ENCODE data around the gene CBL. TPM values are rescaled to one million over a fixed set of nuclear protein-coding genes. Genes with fewer than 3 reads are reported as not detected.

CBL gene
- total and polyA plus RNA-seq, 2 experiments from 2014 or later, result 31.6 to 67.6 TPM

DNA sequence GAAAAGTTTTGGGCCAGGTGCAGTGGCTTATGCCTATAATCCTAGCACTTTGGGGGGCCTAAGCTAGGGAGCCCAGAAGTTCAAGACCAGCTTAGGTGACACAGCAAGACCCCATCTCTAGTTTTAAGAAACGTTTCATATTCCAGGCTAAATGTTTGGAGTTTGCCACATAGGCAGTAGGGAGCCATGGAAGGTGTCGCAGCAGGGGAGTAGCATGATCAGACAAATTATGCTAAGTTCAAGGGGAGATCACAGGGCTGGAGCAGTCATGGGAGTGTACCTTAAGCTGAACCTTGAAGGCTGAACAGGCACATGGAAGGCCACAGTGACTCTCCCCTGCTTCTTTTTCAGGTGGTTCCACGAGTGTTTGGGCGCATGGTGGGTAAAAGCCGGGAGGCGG lies 26.8 kb upstream of the CBL start:
- Mint-ChIP-seq H3K27me3 (ENCODE audit: insufficient read depth, low read depth, poor library complexity) (peaks cover 13% of the 10 kb centered on the region), H3K4me3 (no peak overlapping the region), H3K36me3 (ENCODE audit: low read depth) (no peaks in the 10 kb centered on the region; the same call in 2 of the 3 replicates), H3K9me3 (no peaks in the 10 kb centered on the region), H3K4me1 (no peaks in the 10 kb centered on the region; the same call in 1 of the 3 replicates), H3K27ac (no peak overlapping the region)
- H3F3A ChIP-seq (replicated peaks; ENCODE audit: low read depth), result no peaks in the 10 kb centered on the region
- DNase-seq (ENCODE audit: low spot score) (no peak), ATAC-seq (no peak)
- H3K4me2 ChIP-seq, result no peak overlapping the region
- no peaks in the 10 kb centered on the region for H3K9me2 ChIP-seq (ENCODE audit: insufficient read depth)
- H3K36me3 ChIP-seq (ENCODE audit: insufficient read depth), result no peaks in the 10 kb centered on the region
- TF ChIP-seq, protein P1, sequence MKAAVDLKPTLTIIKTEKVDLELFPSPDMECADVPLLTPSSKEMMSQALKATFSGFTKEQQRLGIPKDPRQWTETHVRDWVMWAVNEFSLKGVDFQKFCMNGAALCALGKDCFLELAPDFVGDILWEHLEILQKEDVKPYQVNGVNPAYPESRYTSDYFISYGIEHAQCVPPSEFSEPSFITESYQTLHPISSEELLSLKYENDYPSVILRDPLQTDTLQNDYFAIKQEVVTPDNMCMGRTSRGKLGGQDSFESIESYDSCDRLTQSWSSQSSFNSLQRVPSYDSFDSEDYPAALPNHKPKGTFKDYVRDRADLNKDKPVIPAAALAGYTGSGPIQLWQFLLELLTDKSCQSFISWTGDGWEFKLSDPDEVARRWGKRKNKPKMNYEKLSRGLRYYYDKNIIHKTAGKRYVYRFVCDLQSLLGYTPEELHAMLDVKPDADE (IDR thresholded peaks at IDR 0.05), result no peak
- TF ChIP-seq POLR2AphosphoS5 (IDR thresholded peaks at IDR 0.05; ENCODE audit: low read depth), result no peak
- no peak for TF ChIP-seq NANOG (IDR thresholded peaks at IDR 0.05; ENCODE audit: borderline replicate concordance)
- no peak for TF ChIP-seq ZNF331 (CRISPR knock-in tag; IDR thresholded peaks at IDR 0.05; ENCODE audit: low read depth)
- no peak for TF ChIP-seq EZH2 (IDR thresholded peaks at IDR 0.05; ENCODE audit: low read depth, unreplicated experiment)
- TF ChIP-seq CREB1 (CRISPR knock-in tag; IDR thresholded peaks at IDR 0.05; ENCODE audit: low read depth), result no peak
- TF ChIP-seq, protein P2, sequence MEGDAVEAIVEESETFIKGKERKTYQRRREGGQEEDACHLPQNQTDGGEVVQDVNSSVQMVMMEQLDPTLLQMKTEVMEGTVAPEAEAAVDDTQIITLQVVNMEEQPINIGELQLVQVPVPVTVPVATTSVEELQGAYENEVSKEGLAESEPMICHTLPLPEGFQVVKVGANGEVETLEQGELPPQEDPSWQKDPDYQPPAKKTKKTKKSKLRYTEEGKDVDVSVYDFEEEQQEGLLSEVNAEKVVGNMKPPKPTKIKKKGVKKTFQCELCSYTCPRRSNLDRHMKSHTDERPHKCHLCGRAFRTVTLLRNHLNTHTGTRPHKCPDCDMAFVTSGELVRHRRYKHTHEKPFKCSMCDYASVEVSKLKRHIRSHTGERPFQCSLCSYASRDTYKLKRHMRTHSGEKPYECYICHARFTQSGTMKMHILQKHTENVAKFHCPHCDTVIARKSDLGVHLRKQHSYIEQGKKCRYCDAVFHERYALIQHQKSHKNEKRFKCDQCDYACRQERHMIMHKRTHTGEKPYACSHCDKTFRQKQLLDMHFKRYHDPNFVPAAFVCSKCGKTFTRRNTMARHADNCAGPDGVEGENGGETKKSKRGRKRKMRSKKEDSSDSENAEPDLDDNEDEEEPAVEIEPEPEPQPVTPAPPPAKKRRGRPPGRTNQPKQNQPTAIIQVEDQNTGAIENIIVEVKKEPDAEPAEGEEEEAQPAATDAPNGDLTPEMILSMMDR (conservative IDR thresholded peaks at IDR 0.05; ENCODE audit: low read depth in 2 of 2), result no peak
- TF ChIP-seq, protein P3, sequence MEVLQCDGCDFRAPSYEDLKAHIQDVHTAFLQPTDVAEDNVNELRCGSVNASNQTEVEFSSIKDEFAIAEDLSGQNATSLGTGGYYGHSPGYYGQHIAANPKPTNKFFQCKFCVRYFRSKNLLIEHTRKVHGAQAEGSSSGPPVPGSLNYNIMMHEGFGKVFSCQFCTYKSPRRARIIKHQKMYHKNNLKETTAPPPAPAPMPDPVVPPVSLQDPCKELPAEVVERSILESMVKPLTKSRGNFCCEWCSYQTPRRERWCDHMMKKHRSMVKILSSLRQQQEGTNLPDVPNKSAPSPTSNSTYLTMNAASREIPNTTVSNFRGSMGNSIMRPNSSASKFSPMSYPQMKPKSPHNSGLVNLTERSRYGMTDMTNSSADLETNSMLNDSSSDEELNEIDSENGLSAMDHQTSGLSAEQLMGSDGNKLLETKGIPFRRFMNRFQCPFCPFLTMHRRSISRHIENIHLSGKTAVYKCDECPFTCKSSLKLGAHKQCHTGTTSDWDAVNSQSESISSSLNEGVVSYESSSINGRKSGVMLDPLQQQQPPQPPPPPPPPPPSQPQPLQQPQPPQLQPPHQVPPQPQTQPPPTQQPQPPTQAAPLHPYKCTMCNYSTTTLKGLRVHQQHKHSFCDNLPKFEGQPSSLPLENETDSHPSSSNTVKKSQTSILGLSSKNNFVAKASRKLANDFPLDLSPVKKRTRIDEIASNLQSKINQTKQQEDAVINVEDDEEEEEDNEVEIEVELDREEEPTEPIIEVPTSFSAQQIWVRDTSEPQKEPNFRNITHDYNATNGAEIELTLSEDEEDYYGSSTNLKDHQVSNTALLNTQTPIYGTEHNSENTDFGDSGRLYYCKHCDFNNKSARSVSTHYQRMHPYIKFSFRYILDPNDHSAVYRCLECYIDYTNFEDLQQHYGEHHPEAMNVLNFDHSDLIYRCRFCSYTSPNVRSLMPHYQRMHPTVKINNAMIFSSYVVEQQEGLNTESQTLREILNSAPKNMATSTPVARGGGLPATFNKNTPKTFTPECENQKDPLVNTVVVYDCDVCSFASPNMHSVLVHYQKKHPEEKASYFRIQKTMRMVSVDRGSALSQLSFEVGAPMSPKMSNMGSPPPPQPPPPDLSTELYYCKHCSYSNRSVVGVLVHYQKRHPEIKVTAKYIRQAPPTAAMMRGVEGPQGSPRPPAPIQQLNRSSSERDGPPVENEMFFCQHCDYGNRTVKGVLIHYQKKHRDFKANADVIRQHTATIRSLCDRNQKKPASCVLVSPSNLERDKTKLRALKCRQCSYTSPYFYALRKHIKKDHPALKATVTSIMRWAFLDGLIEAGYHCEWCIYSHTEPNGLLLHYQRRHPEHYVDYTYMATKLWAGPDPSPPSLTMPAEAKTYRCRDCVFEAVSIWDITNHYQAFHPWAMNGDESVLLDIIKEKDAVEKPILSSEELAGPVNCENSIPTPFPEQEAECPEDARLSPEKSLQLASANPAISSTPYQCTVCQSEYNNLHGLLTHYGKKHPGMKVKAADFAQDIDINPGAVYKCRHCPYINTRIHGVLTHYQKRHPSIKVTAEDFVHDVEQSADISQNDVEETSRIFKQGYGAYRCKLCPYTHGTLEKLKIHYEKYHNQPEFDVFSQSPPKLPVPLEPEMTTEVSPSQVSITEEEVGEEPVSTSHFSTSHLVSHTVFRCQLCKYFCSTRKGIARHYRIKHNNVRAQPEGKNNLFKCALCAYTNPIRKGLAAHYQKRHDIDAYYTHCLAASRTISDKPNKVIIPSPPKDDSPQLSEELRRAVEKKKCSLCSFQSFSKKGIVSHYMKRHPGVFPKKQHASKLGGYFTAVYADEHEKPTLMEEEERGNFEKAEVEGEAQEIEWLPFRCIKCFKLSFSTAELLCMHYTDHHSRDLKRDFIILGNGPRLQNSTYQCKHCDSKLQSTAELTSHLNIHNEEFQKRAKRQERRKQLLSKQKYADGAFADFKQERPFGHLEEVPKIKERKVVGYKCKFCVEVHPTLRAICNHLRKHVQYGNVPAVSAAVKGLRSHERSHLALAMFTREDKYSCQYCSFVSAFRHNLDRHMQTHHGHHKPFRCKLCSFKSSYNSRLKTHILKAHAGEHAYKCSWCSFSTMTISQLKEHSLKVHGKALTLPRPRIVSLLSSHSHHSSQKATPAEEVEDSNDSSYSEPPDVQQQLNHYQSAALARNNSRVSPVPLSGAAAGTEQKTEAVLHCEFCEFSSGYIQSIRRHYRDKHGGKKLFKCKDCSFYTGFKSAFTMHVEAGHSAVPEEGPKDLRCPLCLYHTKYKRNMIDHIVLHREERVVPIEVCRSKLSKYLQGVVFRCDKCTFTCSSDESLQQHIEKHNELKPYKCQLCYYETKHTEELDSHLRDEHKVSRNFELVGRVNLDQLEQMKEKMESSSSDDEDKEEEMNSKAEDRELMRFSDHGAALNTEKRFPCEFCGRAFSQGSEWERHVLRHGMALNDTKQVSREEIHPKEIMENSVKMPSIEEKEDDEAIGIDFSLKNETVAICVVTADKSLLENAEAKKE (CRISPR knock-in tag; IDR thresholded peaks at IDR 0.05), result no peak
- TF ChIP-seq ZNF114 (CRISPR knock-in tag; IDR thresholded peaks at IDR 0.05), result no peak
- TF ChIP-seq STAT1 (IDR thresholded peaks at IDR 0.05; ENCODE audit: unreplicated experiment), result no peak
- no peak for TF ChIP-seq EZH2phosphoT487 (IDR thresholded peaks at IDR 0.05; ENCODE audit: unreplicated experiment)
- TF ChIP-seq JUNB (IDR thresholded peaks at IDR 0.05; ENCODE audit: unreplicated experiment), result no peak
- H3K4me3 ChIP-seq, result no peak overlapping the region
- no peaks in the 10 kb centered on the region for H3K4me1 ChIP-seq (ENCODE audit: insufficient read depth)
- no peaks in the 10 kb centered on the region for H3K79me2 ChIP-seq (replicated peaks; ENCODE audit: insufficient read depth)
- H2AFZ ChIP-seq, result no peak overlapping the region
- H4K20me1 ChIP-seq (replicated peaks; ENCODE audit: insufficient read depth), result no peaks in the 10 kb centered on the region
- no peaks in the 10 kb centered on the region for H3K27me3 ChIP-seq (ENCODE audit: insufficient read depth)
- no peak overlapping the region for H3K27ac ChIP-seq (ENCODE audit: low read depth)

Data from GM23338 (cell line).